GM21528 (cell line): ENCODE results near the gene PACS1.

Experiments
- ATAC-seq: cut with Tn5 transposase; IDR thresholded peaks from one replicate; pipeline ENCODE4 v1.9.1; 2021; ENCODE audit warnings: mild to moderate bottlenecking, moderate library complexity; ENCODE audit not compliant: unreplicated experiment, low FRiP score

The PACS1 gene

GRCh38 chr11:66048547-66049323 lies 21.3 kb upstream of the PACS1 start, which contains the start of gene GAL3ST3:
Gene GAL3ST3, minus strand, starts transcription at chr11:66049161. Its CDS starts 3,746 bp downstream, at chr11:66045415.
- ATAC-seq = no peak

- ATAC-seq = no peak
These were observed 19.4 kb upstream of the PACS1 start for GRCh38 chr11:66050581-66051231.

GRCh38 chr11:66051371-66051765 lies 18.7 kb upstream of the PACS1 start:
- ATAC-seq = no peak

- peak; percentile 93 for ATAC-seq
These were observed 18.1 kb upstream of the PACS1 start, which contains the start of gene SF3B2 for GRCh38 chr11:66051766-66052663. Gene SF3B2, plus strand, starts transcription at chr11:66052364. Its CDS starts 21 bp downstream, at chr11:66052385.

GRCh38 chr11:66052664-66052982 lies 17.4 kb upstream of the PACS1 start:
- ATAC-seq = no peak

GRCh38 chr11:66055021-66055420 lies 15.1 kb upstream of the PACS1 start:
- ATAC-seq = no peak

- ATAC-seq = no peak
These were observed 13.6 kb upstream of the PACS1 start for GRCh38 chr11:66056501-66056900.

- no peak for ATAC-seq
These were observed 9.9 kb upstream of the PACS1 start for GRCh38 chr11:66059966-66060680.

GRCh38 chr11:66061268-66061667 lies 8.8 kb upstream of the PACS1 start:
- no peak for ATAC-seq

GRCh38 chr11:66062408-66062807 lies 7.7 kb upstream of the PACS1 start:
- ATAC-seq = no peak

- no peak for ATAC-seq
These were observed 6.2 kb upstream of the PACS1 start for GRCh38 chr11:66063900-66064299.

GRCh38 chr11:66064571-66064970 lies 5.5 kb upstream of the PACS1 start:
- no peak for ATAC-seq

- ATAC-seq = no peak
These were observed 3.3 kb upstream of the PACS1 start for GRCh38 chr11:66066751-66067150.

- ATAC-seq = no peak
These were observed 2.4 kb upstream of the PACS1 start for GRCh38 chr11:66067640-66068039.

GRCh38 chr11:66068154-66068821 lies 1.8 kb upstream of the PACS1 start:
- no peak for ATAC-seq

- ATAC-seq = peak; percentile 33
These were observed 953 bp upstream of the PACS1 start for GRCh38 chr11:66068923-66069714.

- peak; percentile 14 for ATAC-seq
These were observed 720 bp downstream of the PACS1 start for GRCh38 chr11:66070604-66071380.

GRCh38 chr11:66071381-66071801 lies 1.3 kb downstream of the PACS1 start:
- ATAC-seq = no peak
